HG02571 (cell line): ENCODE data around the gene TMSB15C.

Source experiments
- ATAC-seq: cut with Tn5 transposase; IDR thresholded peaks from one replicate; pipeline ENCODE4 v1.9.1; 2021; ENCODE audit warnings: mild to moderate bottlenecking, moderate library complexity; ENCODE audit not compliant: unreplicated experiment

Gene TMSB15C

GRCh38 chrX:104047171-104047570, 28.9 kb downstream of the TMSB15C start:
- ATAC-seq, result no peak

- ATAC-seq, result no peak
Measured at GRCh38 chrX:104045642-104046041, 30.4 kb downstream of the TMSB15C start.

- ATAC-seq, result no peak
Measured at GRCh38 chrX:104041003-104041402, 35.0 kb downstream of the TMSB15C start.

GRCh38 chrX:104039689-104040505, 36.1 kb downstream of the TMSB15C start, which contains the start of gene H2BW2:
TSS of gene H2BW2 (plus strand) at chrX:104039956. CDS start at chrX:104039995, 39 bp downstream.
- no peak for ATAC-seq
